Progenitor cell of endocrine pancreas (in vitro differentiated cells): Measurements from ENCODE around the gene CCDC169. TPM values are rescaled to one million over a fixed set of nuclear protein-coding genes. Genes with fewer than 3 reads are reported as not detected.

Experiments
- DNase-seq: peaks from one replicate; pipeline ENCODE4 v3.0.0; 2021; ENCODE audit warnings: low spot score; ENCODE audit not compliant: unreplicated experiment
- H3K27ac Mint-ChIP-seq: 2 replicates; pipeline ENCODE4 v1.8.0; 2021; ENCODE audit warnings: mild to moderate bottlenecking, moderate library complexity, mixed read lengths
- H3K27me3 Mint-ChIP-seq: 2 replicates; pipeline ENCODE4 v1.8.0; 2021; ENCODE audit warnings: mixed read lengths
- H3K36me3 Mint-ChIP-seq: 2 replicates; pipeline ENCODE4 v1.8.0; 2022; ENCODE audit warnings: mixed read lengths; ENCODE audit not compliant: insufficient read depth
- H3K4me1 Mint-ChIP-seq: 2 replicates; pipeline ENCODE4 v1.8.0; 2021; ENCODE audit warnings: low read depth, mixed read lengths
- H3K4me3 Mint-ChIP-seq: 2 replicates; pipeline ENCODE4 v1.8.0; 2021; ENCODE audit warnings: low read depth, mild to moderate bottlenecking, moderate library complexity, mixed read lengths
- H3K9me3 Mint-ChIP-seq: 2 replicates; pipeline ENCODE4 v1.8.0; 2021; ENCODE audit warnings: low read depth, mixed read lengths
- total RNA-seq: library from RNA; stranded (reverse); gene quantifications from 2 replicates; pipeline ENCODE4 v1.2.1, GENCODE V29; 2021
- TF ChIP-seq, protein P1 (sequence below): fragments of 200-600 bp; sonication (generic); IDR thresholded peaks from one replicate; pipeline ENCODE4 v1.5.0; 2021; ENCODE audit warnings: antibody characterized with exemption, mild to moderate bottlenecking; ENCODE audit not compliant: unreplicated experiment

CCDC169 gene
- total RNA-seq, 1 donor from 2014 or later = 5.8 TPM

- Mint-ChIP-seq H3K27ac (peak overlapping the region; percentile 99), H3K4me1 (peaks cover 16% of the 10 kb centered on the region), H3K4me3 (peak overlapping the region; percentile 93), H3K9me3 (no peaks in the 10 kb centered on the region), H3K27me3 (peaks cover 23% of the 10 kb centered on the region), H3K36me3 (no peaks in the 10 kb centered on the region)
- TF ChIP-seq, protein P1, sequence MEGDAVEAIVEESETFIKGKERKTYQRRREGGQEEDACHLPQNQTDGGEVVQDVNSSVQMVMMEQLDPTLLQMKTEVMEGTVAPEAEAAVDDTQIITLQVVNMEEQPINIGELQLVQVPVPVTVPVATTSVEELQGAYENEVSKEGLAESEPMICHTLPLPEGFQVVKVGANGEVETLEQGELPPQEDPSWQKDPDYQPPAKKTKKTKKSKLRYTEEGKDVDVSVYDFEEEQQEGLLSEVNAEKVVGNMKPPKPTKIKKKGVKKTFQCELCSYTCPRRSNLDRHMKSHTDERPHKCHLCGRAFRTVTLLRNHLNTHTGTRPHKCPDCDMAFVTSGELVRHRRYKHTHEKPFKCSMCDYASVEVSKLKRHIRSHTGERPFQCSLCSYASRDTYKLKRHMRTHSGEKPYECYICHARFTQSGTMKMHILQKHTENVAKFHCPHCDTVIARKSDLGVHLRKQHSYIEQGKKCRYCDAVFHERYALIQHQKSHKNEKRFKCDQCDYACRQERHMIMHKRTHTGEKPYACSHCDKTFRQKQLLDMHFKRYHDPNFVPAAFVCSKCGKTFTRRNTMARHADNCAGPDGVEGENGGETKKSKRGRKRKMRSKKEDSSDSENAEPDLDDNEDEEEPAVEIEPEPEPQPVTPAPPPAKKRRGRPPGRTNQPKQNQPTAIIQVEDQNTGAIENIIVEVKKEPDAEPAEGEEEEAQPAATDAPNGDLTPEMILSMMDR = no peak
- DNase-seq = no peak
Measured at GRCh38 chr13:36344173-36344572, 46.6 kb upstream of the CCDC169 start.

DNA sequence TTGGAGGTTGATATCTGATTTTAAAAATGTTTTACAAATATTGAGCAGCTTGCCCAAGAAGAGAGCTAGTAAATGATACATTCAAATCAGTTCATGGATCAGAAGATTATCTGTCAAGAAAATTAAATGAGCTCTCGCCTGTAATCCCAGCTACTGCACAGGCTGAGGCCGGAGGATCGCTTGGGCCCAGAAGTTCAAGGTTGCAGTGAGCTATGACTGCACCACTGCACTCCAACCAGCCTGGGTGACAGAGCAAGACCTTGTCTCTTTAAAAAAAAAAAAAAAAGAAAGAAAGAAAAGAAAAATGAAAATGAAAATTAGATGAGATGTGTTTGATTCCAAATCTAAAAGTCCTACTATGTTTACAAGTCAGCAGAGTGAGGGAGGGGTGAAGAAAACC lies 46.2 kb upstream of the CCDC169 start:
- DNase-seq = no peak

DNA sequence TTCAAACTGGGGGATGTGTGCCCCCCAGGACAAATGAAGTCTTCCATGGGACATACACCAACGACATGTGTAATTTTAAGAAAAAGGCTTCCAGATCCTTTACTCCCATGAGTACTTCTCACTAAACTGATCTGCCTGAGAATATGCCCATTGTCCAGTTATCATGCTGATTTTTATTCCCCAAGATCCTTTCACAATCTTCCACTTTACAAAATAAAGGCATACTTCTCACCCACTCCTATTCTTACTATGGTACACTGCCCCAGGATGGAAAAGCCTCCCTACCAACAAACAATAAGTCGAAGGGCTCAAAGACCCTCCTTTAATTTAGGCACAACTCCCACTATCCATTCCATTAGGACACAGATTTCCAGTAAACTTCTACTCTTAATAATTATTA lies 45.1 kb upstream of the CCDC169 start:
- DNase-seq = no peak
- Mint-ChIP-seq H3K27me3 (peaks cover 23% of the 10 kb centered on the region), H3K4me3 (no peak overlapping the region), H3K27ac (no peak overlapping the region), H3K36me3 (no peaks in the 10 kb centered on the region), H3K9me3 (no peaks in the 10 kb centered on the region), H3K4me1 (peaks cover 16% of the 10 kb centered on the region)
- TF ChIP-seq, protein P1 = no peak

More for the DNA sequence above, 46.2 kb upstream of the CCDC169 start:
- Mint-ChIP-seq H3K4me3 (peak overlapping the region; percentile 93), H3K4me1 (peaks cover 16% of the 10 kb centered on the region), H3K27me3 (peaks cover 23% of the 10 kb centered on the region), H3K9me3 (no peaks in the 10 kb centered on the region), H3K36me3 (no peaks in the 10 kb centered on the region), H3K27ac (peak overlapping the region; percentile 68)
- TF ChIP-seq, protein P1 = no peak

DNA sequence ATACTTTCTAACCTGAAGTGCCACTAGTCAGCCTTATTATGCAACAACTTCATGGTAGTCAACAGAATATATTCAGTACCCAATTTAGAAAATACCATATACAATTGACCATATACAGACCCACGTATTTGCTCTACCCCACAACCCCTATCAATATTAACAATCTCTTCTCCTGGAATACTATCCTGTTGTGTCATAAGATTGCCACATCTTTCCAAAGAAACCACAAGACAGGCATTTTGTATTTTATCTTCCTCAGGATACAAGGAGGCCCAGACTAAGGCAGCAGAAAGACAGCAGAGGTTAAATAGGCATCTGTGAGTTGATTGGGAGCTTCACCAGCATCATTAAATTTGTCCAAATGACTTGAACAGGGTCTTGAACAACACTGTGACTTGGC lies 44.1 kb upstream of the CCDC169 start:
- no peak overlapping the region for H3K27ac Mint-ChIP-seq
- H3K4me1 Mint-ChIP-seq = peaks cover 13% of the 10 kb centered on the region
- DNase-seq = no peak
- no peaks in the 10 kb centered on the region for H3K36me3 Mint-ChIP-seq
- TF ChIP-seq, protein P1 = no peak
- H3K4me3 Mint-ChIP-seq = no peak overlapping the region
- H3K9me3 Mint-ChIP-seq = no peaks in the 10 kb centered on the region
- H3K27me3 Mint-ChIP-seq = peaks cover 23% of the 10 kb centered on the region

- H3K36me3 Mint-ChIP-seq = no peaks in the 10 kb centered on the region
- peaks cover 6% of the 10 kb centered on the region for H3K4me1 Mint-ChIP-seq
- H3K27ac Mint-ChIP-seq = no peak overlapping the region
- TF ChIP-seq, protein P1 = no peak
- no peaks in the 10 kb centered on the region for H3K9me3 Mint-ChIP-seq
- no peak overlapping the region for H3K4me3 Mint-ChIP-seq
- DNase-seq = no peak
- peaks cover 13% of the 10 kb centered on the region for H3K27me3 Mint-ChIP-seq
Measured at GRCh38 chr13:36339600-36340155, 42.1 kb upstream of the CCDC169 start.
